GM12878 (cell line): ENCODE results near the gene NAA25. TPM values are rescaled to one million over a fixed set of nuclear protein-coding genes. Genes with fewer than 3 reads are reported as not detected.

ENCODE experiments used
- ATAC-seq: fragments of 200-7000 bp; cut with Tn5 transposase; 3 replicates; pipeline ENCODE4 v1.9.1; 2020; ENCODE audit warnings: mild to moderate bottlenecking, moderate library complexity
- BruUV-seq: library from RNA; stranded (reverse); fragments of 400-500 nt; replicated peaks from 2 replicates; lab custom pipeline; 2021; lab: Mats Ljungman, UMichigan
- CTCF ChIA-PET: fragments of 300-600 bp; sonication (Branson Sonifier 250); formaldehyde crosslinking; extraction: SDS; loops from one replicate; lab custom pipeline; 2021; ENCODE audit warnings: inconsistent platforms; lab: Yijun Ruan, JAX
- POLR2A ChIA-PET: fragments of 350-600 bp; formaldehyde crosslinking; extraction: SDS; loops from one replicate; lab custom pipeline; 2021; ENCODE audit warnings: inconsistent platforms; lab: Charles Lee
- RAD21 ChIA-PET: fragments of 300-600 bp; sonication (Branson Sonifier 250); formaldehyde crosslinking; loops from one replicate; lab custom pipeline; 2023; ENCODE audit warnings: antibody characterized with exemption; ENCODE audit not compliant: unreplicated experiment; lab: Charles Lee
- SMC1A ChIA-PET: fragments of 300-600 bp; sonication (Branson Sonifier 250); formaldehyde crosslinking; loops from one replicate; lab custom pipeline; 2023; ENCODE audit not compliant: unreplicated experiment, uncharacterized antibody; lab: Charles Lee
- DNase-seq: peaks from one replicate; pipeline ENCODE4 v3.0.0-alpha.2; 2011; ENCODE audit warnings: low read depth, low spot score
- FAIRE-seq: peaks from 3 replicates; lab custom pipeline; 2011; peaks lifted over from hg19 to GRCh38; lab: Jason Lieb, UNC
- H2AFZ ChIP-seq: 2 replicates; pipeline ENCODE4 v1.6.0; 2011; ENCODE audit warnings: low read depth, low read length, control low read depth; ENCODE audit not compliant: control insufficient read depth
- H3K27ac ChIP-seq: 2 replicates; pipeline ENCODE4 v1.5.1; 2011; ENCODE audit warnings: control low read depth; ENCODE audit not compliant: control insufficient read depth, insufficient read depth
- H3K27me3 ChIP-seq, 2 experiments: replicated peaks in 1 of 2; 2 replicates each; pipeline versions ENCODE4 v1.6.0 to v1.6.1; 2011; ENCODE audit warnings: low read length in 1 of 2; ENCODE audit not compliant: control insufficient read depth in 2 of 2, insufficient read depth in 2 of 2
- H3K36me3 ChIP-seq, 2 experiments: 2 replicates each; pipeline ENCODE4 v1.5.1; 2011; ENCODE audit warnings: low read length in 1 of 2; ENCODE audit not compliant: control insufficient read depth in 2 of 2, insufficient read depth in 2 of 2
- H3K4me1 ChIP-seq: 2 replicates; pipeline ENCODE4 v1.6.1; 2011; ENCODE audit warnings: mild to moderate bottlenecking, low read length, moderate library complexity, mixed read lengths; ENCODE audit not compliant: control insufficient read depth, insufficient read depth
- H3K4me2 ChIP-seq: 2 replicates; pipeline ENCODE4 v1.6.0; 2011; ENCODE audit warnings: control low read depth; ENCODE audit not compliant: control insufficient read depth, insufficient read depth
- H3K4me3 ChIP-seq: fragments of 200-600 bp; sonication (generic); 2 replicates; pipeline ENCODE4 v1.5.1; 2016
- H3K79me2 ChIP-seq: 2 replicates; pipeline ENCODE4 v1.6.0; 2011; ENCODE audit warnings: low read length; ENCODE audit not compliant: control insufficient read depth, insufficient read depth
- H3K9ac ChIP-seq: 2 replicates; pipeline ENCODE4 v1.8.0; 2011; ENCODE audit warnings: low read length, control low read depth, mixed read lengths; ENCODE audit not compliant: control insufficient read depth, insufficient read depth
- H3K9me3 ChIP-seq: replicated peaks from 3 replicates; pipeline ENCODE4 v1.5.1; 2011; ENCODE audit warnings: mild to moderate bottlenecking, low read length; ENCODE audit not compliant: control insufficient read depth, insufficient read depth
- H4K20me1 ChIP-seq: 2 replicates; pipeline ENCODE4 v1.6.0; 2011; ENCODE audit not compliant: control insufficient read depth, insufficient read depth
- ATF3 ChIP-seq: IDR thresholded peaks from 2 replicates; pipeline ENCODE4 v1.6.1; 2011; ENCODE audit warnings: low read depth, mild to moderate bottlenecking, low read length, moderate library complexity, borderline replicate concordance; ENCODE audit errors: extremely low read depth
- BCL11A ChIP-seq: IDR thresholded peaks from 2 replicates; pipeline ENCODE4 v1.6.1; 2011; ENCODE audit warnings: low read depth, low read length
- DPF2 ChIP-seq: fragments of 450-650 bp; IDR thresholded peaks from 2 replicates; pipeline ENCODE4 v1.6.1; 2017; ENCODE audit warnings: mild to moderate bottlenecking
- E2F4 ChIP-seq: IDR thresholded peaks from 2 replicates; pipeline ENCODE4 v1.6.1; 2012; ENCODE audit warnings: low read depth, low read length, improper control_type of control experiment
- EP300 ChIP-seq, 2 experiments: fragments of 150-350 bp in 1 of 2; IDR thresholded peaks; 2 replicates each; pipeline ENCODE4 v1.6.1; 2011 to 2012; ENCODE audit warnings: low read depth in 2 of 2, low read length in 2 of 2, borderline replicate concordance in 1 of 2, improper control_type of control experiment in 1 of 2, inconsistent platforms in 1 of 2; ENCODE audit not compliant: control insufficient read depth in 1 of 2
- EZH2 ChIP-seq: IDR thresholded peaks from 2 replicates; pipeline ENCODE4 v1.6.1; 2012; ENCODE audit warnings: low read depth, mild to moderate bottlenecking, control low read depth, inconsistent platforms, low read length, borderline replicate concordance; ENCODE audit not compliant: control insufficient read depth
- KLF5 ChIP-seq: fragments of 450-650 bp; IDR thresholded peaks from 2 replicates; pipeline ENCODE4 v1.6.1; 2014; ENCODE audit warnings: mild to moderate bottlenecking; ENCODE audit not compliant: partially characterized antibody
- MEF2B ChIP-seq: fragments of 450-650 bp; IDR thresholded peaks from 2 replicates; pipeline ENCODE4 v1.6.1; 2018; ENCODE audit warnings: mild to moderate bottlenecking, moderate library complexity; ENCODE audit not compliant: partially characterized antibody, poor library complexity, severe bottlenecking
- NFYB ChIP-seq: IDR thresholded peaks from 2 replicates; pipeline ENCODE4 v1.6.1; 2011; ENCODE audit warnings: low read depth, mild to moderate bottlenecking, low read length, improper control_type of control experiment, moderate library complexity; ENCODE audit not compliant: insufficient read depth
- NR2C1 ChIP-seq: fragments of 450-650 bp; IDR thresholded peaks from 2 replicates; pipeline ENCODE4 v1.6.1; 2017; ENCODE audit warnings: antibody characterized with exemption, mild to moderate bottlenecking, moderate library complexity
- NR2C2 ChIP-seq: IDR thresholded peaks from 2 replicates; pipeline ENCODE4 v1.6.1; 2011; ENCODE audit warnings: borderline replicate concordance, low read depth; ENCODE audit not compliant: control insufficient read depth, insufficient read length
- RELA ChIP-seq: fragments of 450-650 bp; IDR thresholded peaks from 2 replicates; pipeline ENCODE4 v1.8.0; 2014; ENCODE audit warnings: borderline replicate concordance; ENCODE audit not compliant: partially characterized antibody
- SMC3 ChIP-seq: IDR thresholded peaks from 2 replicates; pipeline ENCODE4 v1.6.1; 2011; ENCODE audit warnings: low read length, improper control_type of control experiment, borderline replicate concordance
- SUPT20H ChIP-seq: IDR thresholded peaks from 2 replicates; pipeline ENCODE4 v1.6.1; 2011; ENCODE audit warnings: low read depth, mild to moderate bottlenecking, low read length, moderate library complexity, borderline replicate concordance; ENCODE audit not compliant: control insufficient read depth
- SUZ12 ChIP-seq: fragments of 200-600 bp; sonication (generic); IDR thresholded peaks from one replicate; pipeline ENCODE4 v1.6.1; 2018; ENCODE audit warnings: antibody characterized with exemption, mild to moderate bottlenecking; ENCODE audit not compliant: unreplicated experiment
- ZBTB4 ChIP-seq: fragments of 450-650 bp; formaldehyde crosslinking; IDR thresholded peaks from 2 replicates; pipeline ENCODE4 v1.4.0; 2022; ENCODE audit warnings: mild to moderate bottlenecking, moderate library complexity
- ZNF217 ChIP-seq: fragments of 450-650 bp; IDR thresholded peaks from 2 replicates; pipeline ENCODE4 v1.6.1; 2017; ENCODE audit warnings: antibody characterized with exemption, mild to moderate bottlenecking
- ZNF24 ChIP-seq: fragments of 450-650 bp; IDR thresholded peaks from 2 replicates; pipeline ENCODE4 v1.6.1; 2017; ENCODE audit warnings: antibody characterized with exemption, mild to moderate bottlenecking
- ZSCAN29 ChIP-seq: fragments of 450-650 bp; IDR thresholded peaks from 2 replicates; pipeline ENCODE4 v1.6.1; 2017; ENCODE audit warnings: mild to moderate bottlenecking, moderate library complexity
- WGBS: methylation state at CpG from one replicate; pipeline ENCODE4 v1.1.6; 2016; ENCODE audit warnings: low lambda C conversion rate; ENCODE audit not compliant: insufficient replicate concordance, insufficient coverage; ENCODE audit errors: missing lambda C conversion rate; 5-methylcytosine and 5-hydroxymethylcytosine counted together
- in situ Hi-C: fragments of 300-500 bp; cut with MboI; formaldehyde crosslinking; loops from 9 replicates; pipeline ENCODE4 v1.14.3; 2018; ENCODE audit warnings: mixed read lengths
- intact Hi-C: fragments of 100-400 bp; cut with micrococcal nuclease; formaldehyde crosslinking; loops from one replicate; pipeline ENCODE4 v1.14.2; 2022; ENCODE audit not compliant: unreplicated experiment
- polyA plus RNA-seq, 11 experiments: library from polyadenylated mRNA; depleted of rRNA in 4 of 11; unstranded in 6 of 11; stranded (reverse) in 5 of 11; fragments of >200 nt; fragmentation: Nextera tagmentation in 4 of 11; fragmentation: Illumina TruSeq in 1 of 11; extraction: Ambion mirVana in 4 of 11; extraction: Trizol in 1 of 11; gene quantifications; 1 replicate in 1 of 11; 2 replicates in 10 of 11; pipeline versions ENCODE4 v1.2.1 to v1.2.3, GENCODE V29; 2011 to 2016; ENCODE audit warnings: inconsistent platforms in 2 of 11, missing spikeins in 2 of 11, low read depth in 1 of 11
- total RNA-seq, 4 experiments: library from RNA; depleted of rRNA in 3 of 4; stranded (reverse); fragments of >200 nt in 3 of 4; fragmentation: Illumina TruSeq in 1 of 4; extraction: Trizol in 1 of 4; gene quantifications; 2 replicates each; pipeline versions ENCODE4 v1.2.1 to v1.2.3, GENCODE V29; 2013 to 2021

NAA25 gene
- total and polyA plus RNA-seq, 10 of the 15 experiments (the other 5 are each of a cell fraction or from before 2014, with no cell fraction given), result 15.0 to 39.2 (median 29.4) TPM

- TF ChIP-seq ZBTB4 (CRISPR knock-in tag), result no peak
- TF ChIP-seq, all 136 proteins: peak for 0
Observed at GRCh38 chr12:112140728-112141127, 32.1 kb upstream of the NAA25 start (continued).

- peaks cover 4 to 26% of the 10 kb centered on the region in 2 experiments for H3K36me3 ChIP-seq
- no peak overlapping the region for H3K4me3 ChIP-seq
- no peak overlapping the region for H3K4me2 ChIP-seq
- H3K27me3 ChIP-seq, result no peaks in the 10 kb centered on the region
- TF ChIP-seq SUZ12 (no peak), SMC3 (no peak), KLF5 (no peak), DPF2 (no peak), BCL11A (no peak), NR2C1 (no peak), NFYB (no peak), ZNF217 (no peak), ZNF24 (no peak), E2F4 (no peak), RELA (no peak), NR2C2 (no peak), ZSCAN29 (no peak), EZH2 (no peak), MEF2B (no peak), SUPT20H (no peak), EP300 (IDR thresholded peaks at IDR 0.05; ENCODE audit: borderline replicate concordance in 1 of 2, control insufficient read depth in 1 of 2, low read depth in 2 of 2, low read length in 2 of 2) (no peak), ATF3 (no peak)
- H3K9ac ChIP-seq, result no peak overlapping the region
- no peak overlapping the region for H3K27ac ChIP-seq
- peaks cover 35% of the 10 kb centered on the region for H3K79me2 ChIP-seq
- DNase-seq, result no peak
- ChIA-PET POLR2A (no interaction called here), RAD21 (no interaction called here), CTCF (no interaction called here), SMC1A (no interaction called here)
- peaks cover 3% of the 10 kb centered on the region; the same call in 1 of the 2 replicates for H3K4me1 ChIP-seq
- intact Hi-C loops (no loop called here), in situ Hi-C loops (no loop called here)
- WGBS, result 100% methylated on average over 3 of the region's 3 CpGs
- H4K20me1 ChIP-seq, result no peaks in the 10 kb centered on the region
- no peaks in the 10 kb centered on the region for H3K9me3 ChIP-seq
- no TSS peak for BruUV-seq
- H2AFZ ChIP-seq, result no peak overlapping the region
- FAIRE-seq, result no peak
- ATAC-seq, result no peak
Observed at GRCh38 chr12:112134731-112135130, 26.1 kb upstream of the NAA25 start.
